H1 (cell line): ENCODE measurements around the gene MAGI1. TPM values are rescaled to one million over a fixed set of nuclear protein-coding genes. Genes with fewer than 3 reads are reported as not detected.

ENCODE experiments used
- BACH1 ChIP-seq: IDR thresholded peaks from 2 replicates; pipeline ENCODE4 v1.6.1; 2012; ENCODE audit warnings: low read length, improper control_type of control experiment
- EGR1 ChIP-seq: IDR thresholded peaks from 2 replicates; pipeline ENCODE4 v1.6.1; 2011; ENCODE audit warnings: low read depth, low read length, borderline replicate concordance
- SUZ12 ChIP-seq: fragments of 200-600 bp; sonication (generic); IDR thresholded peaks from 2 replicates; pipeline ENCODE4 v1.6.1; 2012; ENCODE audit warnings: mild to moderate bottlenecking, inconsistent platforms, low read length, moderate library complexity, mixed read lengths
- TEAD4 ChIP-seq: IDR thresholded peaks from 2 replicates; pipeline ENCODE4 v1.6.1; 2012; ENCODE audit warnings: low read depth, low read length, inconsistent platforms, mixed read lengths
- polyA plus RNA-seq, 7 experiments: library from polyadenylated mRNA; depleted of rRNA in 3 of 7; stranded (reverse) in 5 of 7; unstranded in 2 of 7; fragments of >200 nt in 5 of 7; fragments of 200-250 nt in 2 of 7; gene quantifications; 1 replicate in 5 of 7; 2 replicates in 1 of 7; 4 replicates in 1 of 7; pipeline versions ENCODE4 v1.2.1 to v1.2.3, GENCODE V29; 2011 to 2013; ENCODE audit warnings: missing spikeins in 2 of 7, mixed read lengths in 2 of 7
- total RNA-seq: library from RNA; stranded (reverse); fragmentation: NEBNext Ultra II Directional; extraction: Animal tissue kit (Norgen Biotek cat#: 25700); gene quantifications from 2 replicates; pipeline ENCODE4 v1.2.1, GENCODE V29; 2021

The MAGI1 gene
- total and polyA plus RNA-seq, 2 of the 8 experiments (the other 6 are each of a cell fraction or from before 2014, with no cell fraction given): 19.8 to 78.0 TPM

DNA sequence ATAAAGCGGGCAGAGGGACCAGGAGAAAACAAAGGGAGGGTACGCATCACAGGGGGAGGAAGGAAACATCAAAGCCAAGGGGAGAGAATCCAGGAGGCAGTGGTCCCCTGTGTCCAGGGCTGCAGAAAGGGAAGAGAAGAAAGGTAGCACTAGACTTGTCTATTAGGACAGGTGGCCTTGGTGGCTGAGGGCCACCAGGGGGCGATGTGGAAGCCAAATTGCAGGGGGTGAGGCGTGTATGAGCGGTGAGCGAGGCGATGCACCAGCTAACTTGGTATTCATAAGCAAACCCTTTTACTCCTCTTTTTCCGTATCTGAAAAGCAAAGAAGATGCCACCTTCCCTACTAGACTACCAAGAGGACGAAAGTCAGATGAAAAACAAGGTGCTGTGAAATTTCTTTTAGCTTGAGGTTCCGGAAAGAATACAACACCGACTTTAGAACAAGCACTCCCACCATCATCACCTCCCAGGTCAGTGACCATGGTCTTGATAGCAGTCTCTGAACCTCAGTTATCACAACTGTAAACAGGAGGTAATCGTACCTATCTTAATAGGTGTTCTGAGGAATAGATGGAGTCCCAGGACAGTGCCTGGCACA lies 696.5 kb downstream of the MAGI1 start (continued):
- TF ChIP-seq BACH1 (no peak), TEAD4 (peak; percentile 26; the same call in 1 of the 2 replicates), SUZ12 (no peak), EGR1 (no peak)
- TF ChIP-seq, all 59 proteins: peak for 4
